ENCODE results near the gene NGEF. TPM values are rescaled to one million over a fixed set of nuclear protein-coding genes. Genes with fewer than 3 reads are reported as not detected.

The NGEF gene
- total RNA-seq, 1 experiment from 2014 or later = 5.4 TPM

DNA sequence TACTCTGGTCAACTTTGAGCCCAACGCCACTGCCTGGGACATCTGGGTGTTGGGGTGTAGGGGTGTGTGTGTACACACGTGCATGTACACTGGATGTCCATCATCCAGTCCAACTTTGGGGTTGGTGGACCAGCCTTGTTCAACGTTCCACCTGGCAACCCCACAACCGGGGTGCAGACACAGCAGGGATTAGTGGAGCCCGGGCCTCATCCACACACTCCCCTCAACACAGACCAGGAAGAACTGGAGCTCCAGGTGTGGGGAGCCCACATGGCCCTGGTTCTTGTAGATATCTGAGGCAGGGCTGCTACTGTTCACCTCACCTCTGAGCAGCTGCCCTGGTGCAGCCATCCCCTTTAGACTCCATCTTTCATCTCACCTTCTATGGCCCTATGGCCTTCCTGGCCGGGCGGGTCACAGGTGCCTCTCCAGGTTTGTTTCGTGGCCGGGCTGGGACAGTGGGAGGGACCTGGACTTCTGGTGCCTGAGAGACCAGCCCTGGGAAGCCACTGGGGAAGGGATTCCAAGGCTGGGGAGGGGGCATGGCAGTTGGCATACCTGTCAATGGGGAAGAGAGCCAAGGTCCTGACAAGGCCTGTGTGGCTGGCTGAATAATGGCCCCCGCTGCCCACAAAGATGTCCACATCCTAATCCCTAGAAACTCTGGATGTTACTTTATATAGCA, 26.9 kb upstream of the NGEF start:
- H3K4me3 Mint-ChIP-seq = no peak overlapping the region
- ATAC-seq (no peak), DNase-seq (ENCODE audit: low spot score) (no peak)
- TF ChIP-seq, protein P1, sequence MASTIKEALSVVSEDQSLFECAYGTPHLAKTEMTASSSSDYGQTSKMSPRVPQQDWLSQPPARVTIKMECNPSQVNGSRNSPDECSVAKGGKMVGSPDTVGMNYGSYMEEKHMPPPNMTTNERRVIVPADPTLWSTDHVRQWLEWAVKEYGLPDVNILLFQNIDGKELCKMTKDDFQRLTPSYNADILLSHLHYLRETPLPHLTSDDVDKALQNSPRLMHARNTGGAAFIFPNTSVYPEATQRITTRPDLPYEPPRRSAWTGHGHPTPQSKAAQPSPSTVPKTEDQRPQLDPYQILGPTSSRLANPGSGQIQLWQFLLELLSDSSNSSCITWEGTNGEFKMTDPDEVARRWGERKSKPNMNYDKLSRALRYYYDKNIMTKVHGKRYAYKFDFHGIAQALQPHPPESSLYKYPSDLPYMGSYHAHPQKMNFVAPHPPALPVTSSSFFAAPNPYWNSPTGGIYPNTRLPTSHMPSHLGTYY (CRISPR knock-in tag; IDR thresholded peaks at IDR 0.05) = no peak
- TF ChIP-seq TEAD1 (CRISPR knock-in tag; IDR thresholded peaks at IDR 0.05) (no peak), JAZF1 (CRISPR knock-in tag; IDR thresholded peaks at IDR 0.05) (no peak), NFYB (CRISPR knock-in tag; conservative IDR thresholded peaks at IDR 0.05; ENCODE audit: low read depth) (no peak), FOXP1 (CRISPR knock-in tag; IDR thresholded peaks at IDR 0.05; ENCODE audit: borderline replicate concordance) (no peak), RELA (CRISPR knock-in tag; IDR thresholded peaks at IDR 0.05; ENCODE audit: borderline replicate concordance) (no peak), RORB (CRISPR knock-in tag; IDR thresholded peaks at IDR 0.05) (no peak), GABPB1 (CRISPR knock-in tag; IDR thresholded peaks at IDR 0.05) (no peak), TCF7 (CRISPR knock-in tag; IDR thresholded peaks at IDR 0.05; ENCODE audit: low read depth) (no peak), IRF2 (CRISPR knock-in tag; IDR thresholded peaks at IDR 0.05; ENCODE audit: borderline replicate concordance, low read depth) (no peak), CREM (CRISPR knock-in tag; IDR thresholded peaks at IDR 0.05) (no peak), ZNF423 (CRISPR knock-in tag; IDR thresholded peaks at IDR 0.05) (no peak), SMAD4 (CRISPR knock-in tag; IDR thresholded peaks at IDR 0.05) (no peak), OVOL2 (CRISPR knock-in tag; IDR thresholded peaks at IDR 0.05; ENCODE audit: borderline replicate concordance) (no peak), ZNF263 (CRISPR knock-in tag; IDR thresholded peaks at IDR 0.05; ENCODE audit: low read depth) (no peak)
- TF ChIP-seq, protein P2, sequence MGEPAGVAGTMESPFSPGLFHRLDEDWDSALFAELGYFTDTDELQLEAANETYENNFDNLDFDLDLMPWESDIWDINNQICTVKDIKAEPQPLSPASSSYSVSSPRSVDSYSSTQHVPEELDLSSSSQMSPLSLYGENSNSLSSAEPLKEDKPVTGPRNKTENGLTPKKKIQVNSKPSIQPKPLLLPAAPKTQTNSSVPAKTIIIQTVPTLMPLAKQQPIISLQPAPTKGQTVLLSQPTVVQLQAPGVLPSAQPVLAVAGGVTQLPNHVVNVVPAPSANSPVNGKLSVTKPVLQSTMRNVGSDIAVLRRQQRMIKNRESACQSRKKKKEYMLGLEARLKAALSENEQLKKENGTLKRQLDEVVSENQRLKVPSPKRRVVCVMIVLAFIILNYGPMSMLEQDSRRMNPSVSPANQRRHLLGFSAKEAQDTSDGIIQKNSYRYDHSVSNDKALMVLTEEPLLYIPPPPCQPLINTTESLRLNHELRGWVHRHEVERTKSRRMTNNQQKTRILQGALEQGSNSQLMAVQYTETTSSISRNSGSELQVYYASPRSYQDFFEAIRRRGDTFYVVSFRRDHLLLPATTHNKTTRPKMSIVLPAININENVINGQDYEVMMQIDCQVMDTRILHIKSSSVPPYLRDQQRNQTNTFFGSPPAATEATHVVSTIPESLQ (CRISPR knock-in tag; IDR thresholded peaks at IDR 0.05) = no peak
- TF ChIP-seq, protein P3, sequence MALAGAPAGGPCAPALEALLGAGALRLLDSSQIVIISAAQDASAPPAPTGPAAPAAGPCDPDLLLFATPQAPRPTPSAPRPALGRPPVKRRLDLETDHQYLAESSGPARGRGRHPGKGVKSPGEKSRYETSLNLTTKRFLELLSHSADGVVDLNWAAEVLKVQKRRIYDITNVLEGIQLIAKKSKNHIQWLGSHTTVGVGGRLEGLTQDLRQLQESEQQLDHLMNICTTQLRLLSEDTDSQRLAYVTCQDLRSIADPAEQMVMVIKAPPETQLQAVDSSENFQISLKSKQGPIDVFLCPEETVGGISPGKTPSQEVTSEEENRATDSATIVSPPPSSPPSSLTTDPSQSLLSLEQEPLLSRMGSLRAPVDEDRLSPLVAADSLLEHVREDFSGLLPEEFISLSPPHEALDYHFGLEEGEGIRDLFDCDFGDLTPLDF (CRISPR knock-in tag; IDR thresholded peaks at IDR 0.05) = no peak
- TF ChIP-seq, protein P4, sequence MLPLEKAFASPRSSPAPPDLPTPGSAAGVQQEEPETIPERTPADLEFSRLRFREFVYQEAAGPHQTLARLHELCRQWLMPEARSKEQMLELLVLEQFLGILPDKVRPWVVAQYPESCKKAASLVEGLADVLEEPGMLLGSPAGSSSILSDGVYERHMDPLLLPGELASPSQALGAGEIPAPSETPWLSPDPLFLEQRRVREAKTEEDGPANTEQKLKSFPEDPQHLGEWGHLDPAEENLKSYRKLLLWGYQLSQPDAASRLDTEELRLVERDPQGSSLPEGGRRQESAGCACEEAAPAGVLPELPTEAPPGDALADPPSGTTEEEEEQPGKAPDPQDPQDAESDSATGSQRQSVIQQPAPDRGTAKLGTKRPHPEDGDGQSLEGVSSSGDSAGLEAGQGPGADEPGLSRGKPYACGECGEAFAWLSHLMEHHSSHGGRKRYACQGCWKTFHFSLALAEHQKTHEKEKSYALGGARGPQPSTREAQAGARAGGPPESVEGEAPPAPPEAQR (CRISPR knock-in tag; IDR thresholded peaks at IDR 0.05) = no peak
- TF ChIP-seq, protein P5, sequence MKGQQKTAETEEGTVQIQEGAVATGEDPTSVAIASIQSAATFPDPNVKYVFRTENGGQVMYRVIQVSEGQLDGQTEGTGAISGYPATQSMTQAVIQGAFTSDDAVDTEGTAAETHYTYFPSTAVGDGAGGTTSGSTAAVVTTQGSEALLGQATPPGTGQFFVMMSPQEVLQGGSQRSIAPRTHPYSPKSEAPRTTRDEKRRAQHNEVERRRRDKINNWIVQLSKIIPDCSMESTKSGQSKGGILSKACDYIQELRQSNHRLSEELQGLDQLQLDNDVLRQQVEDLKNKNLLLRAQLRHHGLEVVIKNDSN (CRISPR knock-in tag; IDR thresholded peaks at IDR 0.05) = no peak
- TF ChIP-seq, protein P6, sequence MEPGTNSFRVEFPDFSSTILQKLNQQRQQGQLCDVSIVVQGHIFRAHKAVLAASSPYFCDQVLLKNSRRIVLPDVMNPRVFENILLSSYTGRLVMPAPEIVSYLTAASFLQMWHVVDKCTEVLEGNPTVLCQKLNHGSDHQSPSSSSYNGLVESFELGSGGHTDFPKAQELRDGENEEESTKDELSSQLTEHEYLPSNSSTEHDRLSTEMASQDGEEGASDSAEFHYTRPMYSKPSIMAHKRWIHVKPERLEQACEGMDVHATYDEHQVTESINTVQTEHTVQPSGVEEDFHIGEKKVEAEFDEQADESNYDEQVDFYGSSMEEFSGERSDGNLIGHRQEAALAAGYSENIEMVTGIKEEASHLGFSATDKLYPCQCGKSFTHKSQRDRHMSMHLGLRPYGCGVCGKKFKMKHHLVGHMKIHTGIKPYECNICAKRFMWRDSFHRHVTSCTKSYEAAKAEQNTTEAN (CRISPR knock-in tag; IDR thresholded peaks at IDR 0.05) = no peak
- H3K9me3 Mint-ChIP-seq = no peaks in the 10 kb centered on the region
- no peaks in the 10 kb centered on the region for H3K4me1 Mint-ChIP-seq
- no peaks in the 10 kb centered on the region for H3K36me3 Mint-ChIP-seq
- no peak overlapping the region for H3K27ac Mint-ChIP-seq
- ChIA-PET CTCF (interaction anchor here (0.6 to 1.1 kb wide), 3 partner anchors 9 to 180 kb away, joined by 4 to 5 read pairs (median 5); no protein-coding TSS in a partner anchor), POLR2A (no interaction called here)
- H3K27me3 Mint-ChIP-seq (ENCODE audit: low read depth) = no peaks in the 10 kb centered on the region
